Fibroblast of mammary gland (primary cell): Measurements from ENCODE around the gene RNU7-1.

Experiments used
- DNase-seq: peaks from one replicate; pipeline ENCODE4 v3.0.0-alpha.2; 2010; ENCODE audit warnings: low read depth
- H3K4me3 ChIP-seq: 2 replicates; pipeline ENCODE4 v1.5.1; 2011; ENCODE audit warnings: low read depth, mild to moderate bottlenecking, low read length, moderate library complexity; ENCODE audit not compliant: control insufficient read depth
- CTCF ChIP-seq: conservative IDR thresholded peaks from 2 replicates; pipeline ENCODE4 v1.5.1; 2011; ENCODE audit warnings: low read depth, low read length, inconsistent platforms; ENCODE audit not compliant: control insufficient read depth, insufficient read depth

RNU7-1 gene

GRCh38 chr12:6935371-6936193 is 8.0 kb upstream of the RNU7-1 start:
- peak; percentile 64 for DNase-seq
- TF ChIP-seq CTCF: no peak
- H3K4me3 ChIP-seq: no peak overlapping the region

GRCh38 chr12:6936194-6936635 is 7.4 kb upstream of the RNU7-1 start:
- DNase-seq: no peak
- no peak overlapping the region for H3K4me3 ChIP-seq
- no peak for TF ChIP-seq CTCF

- no peak for TF ChIP-seq CTCF
- DNase-seq: no peak
- H3K4me3 ChIP-seq: peak overlapping the region; percentile 55
Observed at GRCh38 chr12:6936636-6937480, 6.8 kb upstream of the RNU7-1 start.

GRCh38 chr12:6937481-6938352 is 5.9 kb upstream of the RNU7-1 start:
- peak; percentile 94 for DNase-seq
- TF ChIP-seq CTCF: peak; percentile 80

GRCh38 chr12:6938353-6939190 is 5.0 kb upstream of the RNU7-1 start:
- TF ChIP-seq CTCF: no peak
- no peak for DNase-seq
- peak overlapping the region; percentile 55 for H3K4me3 ChIP-seq

More at GRCh38 chr12:6937481-6938352, 5.9 kb upstream of the RNU7-1 start:
- H3K4me3 ChIP-seq: peak overlapping the region; percentile 55

- no peak overlapping the region for H3K4me3 ChIP-seq
- TF ChIP-seq CTCF: no peak
- no peak for DNase-seq
Observed at GRCh38 chr12:6939191-6939540, 4.5 kb upstream of the RNU7-1 start.
